Stimulated activated naive CD4-positive, alpha-beta T cell (primary cell): ENCODE measurements around the gene SMARCD3.

ENCODE experiments used
- DNase-seq, 6 experiments: peaks; one replicate each; lab custom pipeline; 2025; lab: John Stamatoyannopoulos, UW

The SMARCD3 gene

DNA sequence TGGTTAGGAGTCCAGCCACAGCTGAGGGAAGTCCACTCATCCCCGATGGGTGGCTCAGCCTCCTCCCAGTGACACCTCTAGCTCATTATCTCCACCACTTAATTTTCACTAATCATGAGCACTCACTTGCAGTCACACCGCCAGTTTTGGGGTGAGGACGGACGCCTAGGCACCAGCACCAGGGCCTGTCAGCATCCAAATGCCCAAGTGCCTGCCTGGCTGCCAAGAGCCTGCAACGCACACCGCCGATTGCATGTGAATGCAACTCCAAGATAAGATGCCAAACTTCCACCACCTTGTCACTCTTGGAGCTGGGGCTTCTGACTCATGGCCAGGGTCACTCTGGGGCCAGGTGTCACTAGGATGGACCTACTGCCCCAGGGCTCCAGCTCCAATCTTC is 24.4 kb upstream of the SMARCD3 start:
- no peak for DNase-seq

DNA sequence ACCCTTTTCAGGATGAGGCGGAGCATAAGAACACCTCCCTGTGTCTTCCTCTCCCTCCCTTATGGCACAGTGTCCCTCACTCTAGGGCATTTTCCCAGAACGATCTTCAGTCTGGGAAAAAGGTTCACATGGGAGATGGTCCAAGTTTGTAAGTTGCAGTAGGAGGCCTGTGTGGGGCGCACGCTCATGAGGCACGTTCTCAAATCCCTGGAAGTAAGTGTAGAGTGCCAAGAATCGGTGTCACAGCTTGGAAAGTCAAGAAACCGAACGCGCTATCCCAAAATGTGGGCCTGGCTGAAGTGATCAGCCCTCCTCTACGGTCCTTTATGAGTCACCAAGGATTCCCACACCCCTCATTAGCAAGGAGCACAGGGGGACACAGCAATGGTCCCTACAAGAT is 23.9 kb upstream of the SMARCD3 start:
- no peak for DNase-seq

DNA sequence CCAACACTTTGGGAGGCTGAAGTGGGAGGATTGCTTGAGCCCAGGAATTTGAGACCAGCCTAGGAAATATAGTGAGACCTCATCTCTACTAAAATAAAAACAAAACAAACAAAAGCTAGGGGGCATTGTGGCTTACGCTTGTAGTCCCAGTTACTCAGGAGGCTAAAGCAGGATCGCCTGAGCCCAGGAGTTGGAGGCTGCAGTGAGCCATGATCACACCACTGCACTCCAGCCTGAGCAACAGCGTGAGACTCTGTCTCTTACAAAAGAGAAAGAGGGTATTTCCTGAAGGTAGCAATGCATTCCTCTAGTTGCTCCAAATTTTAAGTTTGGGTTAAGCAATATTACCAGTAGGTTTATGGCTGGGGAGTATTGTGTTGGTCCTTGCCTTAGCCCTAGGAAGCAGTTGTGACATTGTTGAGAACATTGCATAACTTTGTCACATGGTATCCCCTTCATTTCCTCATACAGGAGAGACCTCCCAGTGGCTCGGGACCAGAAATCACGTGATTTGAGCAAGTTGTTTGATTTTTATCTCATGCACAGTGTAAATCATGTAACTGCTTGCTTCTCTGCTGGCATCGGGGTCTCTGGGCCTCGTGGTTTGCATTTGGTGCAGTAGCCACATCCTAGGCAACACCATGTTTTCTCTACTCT is 23.3 kb upstream of the SMARCD3 start:
- peak in 2 of 6 experiments; percentile 1 to 15 for DNase-seq

DNA sequence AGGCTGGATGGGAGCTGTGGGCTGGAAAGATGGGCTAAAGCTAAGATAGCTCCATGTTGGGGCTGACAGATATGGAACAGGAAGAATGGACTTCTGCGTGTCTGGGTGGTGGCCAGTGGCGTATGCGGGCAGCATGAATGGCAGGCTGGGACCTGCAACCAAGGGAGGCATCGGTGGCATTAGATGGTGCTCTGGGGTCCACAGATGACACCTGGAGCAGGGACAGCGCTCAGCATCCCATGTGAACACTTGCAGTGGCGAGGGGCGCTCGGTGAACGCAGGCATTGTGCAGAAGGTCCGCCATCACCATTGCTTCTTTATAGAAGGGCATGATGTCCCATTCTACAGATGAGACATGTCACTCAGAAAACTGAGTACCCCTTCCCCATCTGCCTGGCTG is 21.0 kb upstream of the SMARCD3 start:
- DNase-seq, result no peak

DNA sequence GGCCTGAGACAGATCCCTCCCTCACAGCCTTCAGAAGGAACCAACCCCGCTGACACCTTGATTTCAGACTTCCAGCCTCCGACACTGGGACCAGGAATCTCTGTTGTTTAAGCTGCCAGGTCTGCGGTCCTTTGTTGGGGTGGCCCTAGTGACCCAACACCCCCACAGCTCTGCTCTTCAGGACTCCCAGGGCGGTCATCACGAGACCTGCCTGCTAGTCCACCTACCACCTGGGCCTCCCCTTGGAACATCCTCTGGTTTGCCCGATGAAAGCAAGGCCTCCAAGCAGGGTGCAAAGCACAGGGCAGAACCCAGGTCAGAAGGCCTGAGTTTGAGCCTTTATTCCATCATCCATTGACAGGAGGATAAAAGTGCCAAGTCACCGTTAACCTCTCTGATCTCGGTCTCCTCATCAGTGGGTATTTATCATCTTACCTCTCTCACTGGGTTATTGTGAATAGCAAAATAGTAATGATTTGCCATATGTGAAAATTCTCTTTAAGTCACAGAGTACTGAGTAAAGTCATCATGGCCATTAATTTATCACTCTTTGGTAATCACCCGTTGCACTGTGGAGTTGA is 16.9 kb upstream of the SMARCD3 start:
- DNase-seq, result no peak

DNA sequence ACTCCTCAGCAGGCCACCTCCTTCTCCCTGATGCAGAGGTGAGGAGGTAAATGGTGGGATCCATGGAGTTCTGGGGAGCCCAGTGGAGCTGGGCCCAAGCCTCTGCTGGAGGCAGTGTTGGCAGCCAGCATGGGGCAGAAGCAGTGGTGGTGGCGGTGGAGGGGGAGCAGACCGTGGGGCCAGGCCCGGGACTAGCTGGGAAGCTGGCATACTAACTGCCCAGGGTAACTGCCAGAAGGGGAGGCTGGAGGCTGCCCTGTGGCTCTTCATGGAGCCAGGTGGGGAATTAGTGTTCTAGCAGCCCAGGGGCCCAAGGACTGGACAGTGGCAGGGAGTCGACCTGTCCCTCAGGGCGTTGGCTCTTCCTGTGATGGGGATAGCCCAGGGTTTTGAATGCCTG is 16.1 kb upstream of the SMARCD3 start:
- no peak for DNase-seq

DNA sequence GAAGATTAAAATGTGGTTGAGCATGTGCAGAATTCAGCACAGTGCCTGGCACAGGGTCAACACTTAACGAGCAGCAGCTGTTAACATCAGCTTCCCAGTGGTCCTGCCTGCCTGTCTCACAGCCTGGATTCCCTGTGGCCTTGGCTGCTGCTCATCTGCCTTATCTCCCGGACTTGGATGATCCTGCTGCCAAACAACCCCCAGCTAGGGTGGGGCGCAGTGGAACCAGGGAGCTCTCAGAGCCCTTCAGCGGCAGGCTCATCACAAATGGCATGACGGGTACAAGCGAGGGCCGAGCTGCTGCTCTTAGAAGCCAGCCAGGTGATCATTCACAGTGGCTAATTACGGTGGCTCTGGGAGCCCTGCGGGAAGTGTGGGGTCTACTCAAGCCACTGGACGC is 13.0 kb upstream of the SMARCD3 start:
- no peak for DNase-seq

DNA sequence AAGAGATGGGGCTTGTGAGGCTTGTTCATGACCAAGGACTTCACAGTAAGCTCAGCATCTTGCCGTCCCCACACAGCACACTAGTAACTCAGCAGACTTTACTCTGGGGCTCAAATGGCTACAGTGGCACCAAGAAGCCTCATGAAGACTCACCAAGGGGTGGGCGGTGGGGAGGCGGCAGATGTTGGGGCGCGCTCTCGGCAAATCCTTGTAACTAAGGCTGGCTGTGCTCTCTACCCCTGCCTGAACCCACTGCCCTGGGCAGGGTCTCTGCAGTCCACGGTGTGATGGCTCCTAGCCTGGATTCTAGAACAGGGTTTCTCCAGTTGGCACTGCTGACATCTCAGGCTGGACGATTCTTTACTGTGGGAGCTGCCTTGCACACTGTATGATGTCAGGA is 12.4 kb upstream of the SMARCD3 start:
- DNase-seq, result no peak

DNA sequence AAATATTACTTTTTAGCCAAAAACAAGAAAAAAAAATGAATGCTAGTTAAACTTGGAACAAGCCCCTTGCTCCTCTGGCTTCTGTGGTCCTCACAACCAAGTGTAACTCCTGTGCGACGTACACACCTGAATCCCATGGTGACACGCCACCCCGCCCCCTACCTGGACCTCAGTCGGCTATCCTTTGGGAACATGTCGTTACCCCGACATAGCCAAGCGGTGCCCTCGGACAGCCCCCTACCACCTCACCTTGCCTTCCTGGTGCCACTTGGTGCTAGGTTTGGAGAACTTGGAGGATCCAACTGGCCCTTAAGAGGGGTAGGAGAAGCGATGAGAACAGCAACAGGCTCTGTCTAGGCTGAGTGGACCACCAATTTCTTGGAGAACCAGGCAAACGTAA is 12.0 kb upstream of the SMARCD3 start:
- DNase-seq, result no peak

DNA sequence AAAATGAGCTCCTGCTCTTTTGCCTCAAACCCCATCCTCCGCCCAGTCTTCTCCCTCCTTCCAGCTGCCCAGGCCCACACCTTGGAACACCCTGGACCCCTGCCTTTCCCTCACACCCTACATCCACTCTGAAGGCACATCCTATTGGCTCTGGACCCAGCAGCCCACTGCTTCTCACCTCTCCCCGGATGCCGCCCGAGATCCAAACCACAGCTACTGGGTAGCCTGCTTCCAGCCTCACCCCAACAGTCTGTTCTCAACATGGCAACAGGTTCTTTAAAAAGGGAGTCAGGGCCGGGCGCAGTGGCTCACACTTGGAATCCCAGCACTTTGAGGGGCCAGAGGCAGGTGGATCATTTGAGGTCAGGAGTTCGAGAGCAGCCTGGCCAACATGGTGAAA is 9.5 kb upstream of the SMARCD3 start:
- no peak for DNase-seq

DNA sequence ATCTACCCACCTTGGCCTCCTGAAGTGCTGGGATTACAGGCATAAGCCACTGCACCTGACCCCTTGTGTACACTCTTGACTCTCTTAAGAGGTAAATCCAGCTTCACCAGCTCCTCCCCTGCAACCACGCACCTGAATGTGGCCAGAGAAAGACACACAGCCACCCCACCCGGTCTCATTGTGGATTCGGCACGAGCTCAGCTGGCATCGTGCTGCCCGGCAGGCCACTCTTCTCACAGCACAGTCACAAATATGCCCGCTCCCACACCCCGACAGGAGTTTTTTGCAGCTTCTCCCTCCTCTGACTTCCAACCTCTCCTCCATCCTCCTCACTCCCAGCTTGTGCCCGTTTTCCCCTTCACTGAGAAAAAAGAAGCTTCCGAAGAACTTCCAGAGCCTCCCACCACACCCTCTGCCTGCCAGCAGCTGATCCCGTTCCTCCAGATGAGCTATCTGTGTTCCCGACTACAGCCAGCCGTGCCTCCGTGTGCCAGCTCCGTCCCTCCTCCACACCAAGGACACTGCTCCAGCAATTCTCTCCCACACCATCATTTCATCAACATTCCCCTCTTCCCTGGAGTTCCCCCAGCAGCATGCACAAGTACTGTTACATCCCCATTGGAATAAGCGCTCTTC is 8.0 kb upstream of the SMARCD3 start:
- no peak for DNase-seq

DNA sequence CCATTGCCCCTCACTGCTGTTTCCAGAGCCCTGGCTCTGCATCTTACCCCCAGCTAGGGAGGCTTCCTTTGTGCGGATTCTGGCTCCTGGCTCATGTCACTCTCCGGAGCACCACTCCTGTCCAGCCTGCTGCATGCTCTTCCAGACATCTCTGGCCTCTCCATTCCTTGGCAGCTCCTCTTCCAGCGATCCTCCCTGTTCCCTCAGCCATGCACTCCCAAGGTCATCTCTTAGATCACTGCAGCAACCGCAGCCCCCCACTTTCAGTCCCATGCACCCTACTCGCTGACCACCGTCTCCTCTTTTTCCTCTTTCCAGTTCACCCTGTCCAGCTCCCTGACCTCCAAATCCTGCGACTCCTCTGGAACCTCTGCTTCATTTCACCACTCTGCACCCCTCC is 6.9 kb upstream of the SMARCD3 start:
- no peak for DNase-seq

DNA sequence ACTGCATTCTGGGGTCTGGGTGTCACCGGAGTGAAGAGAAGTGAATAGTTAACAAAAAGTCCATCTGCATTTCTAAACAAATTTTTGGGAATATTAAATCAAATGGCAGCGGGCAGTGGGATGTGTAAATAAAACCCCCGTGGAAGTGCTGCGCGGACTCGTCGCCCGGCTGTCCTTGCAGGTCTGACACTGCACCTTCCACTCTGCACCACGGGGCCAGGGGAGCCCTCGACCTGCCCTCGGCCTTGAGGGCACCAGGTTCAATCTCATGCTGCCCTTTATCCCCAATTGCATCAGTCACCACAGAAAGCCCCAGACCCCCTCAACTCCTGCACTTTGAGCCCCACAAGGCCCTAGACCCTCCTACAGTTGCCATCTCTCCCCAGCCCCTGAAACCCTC is 6.4 kb upstream of the SMARCD3 start:
- no peak for DNase-seq

DNA sequence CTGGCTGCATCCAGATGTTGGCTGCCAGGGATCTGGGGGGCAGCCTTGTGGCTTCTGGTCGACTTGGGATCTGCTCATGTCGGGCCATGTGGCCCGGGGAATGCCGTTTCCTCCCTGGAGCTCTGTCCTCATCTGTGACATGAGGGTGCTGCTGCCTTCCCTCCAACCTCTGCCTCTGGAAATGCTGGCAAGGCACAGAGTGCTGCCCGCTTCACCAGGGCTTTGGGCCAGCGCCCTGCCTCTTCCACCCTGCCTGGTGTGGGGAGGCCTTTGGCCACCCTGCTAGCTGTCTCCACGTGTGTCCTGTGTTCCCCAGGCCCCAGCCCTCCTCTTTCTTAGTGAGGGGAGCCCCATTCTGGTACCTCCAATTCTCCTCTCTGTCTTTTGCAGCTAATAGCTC is 5.8 kb upstream of the SMARCD3 start:
- no peak for DNase-seq

DNA sequence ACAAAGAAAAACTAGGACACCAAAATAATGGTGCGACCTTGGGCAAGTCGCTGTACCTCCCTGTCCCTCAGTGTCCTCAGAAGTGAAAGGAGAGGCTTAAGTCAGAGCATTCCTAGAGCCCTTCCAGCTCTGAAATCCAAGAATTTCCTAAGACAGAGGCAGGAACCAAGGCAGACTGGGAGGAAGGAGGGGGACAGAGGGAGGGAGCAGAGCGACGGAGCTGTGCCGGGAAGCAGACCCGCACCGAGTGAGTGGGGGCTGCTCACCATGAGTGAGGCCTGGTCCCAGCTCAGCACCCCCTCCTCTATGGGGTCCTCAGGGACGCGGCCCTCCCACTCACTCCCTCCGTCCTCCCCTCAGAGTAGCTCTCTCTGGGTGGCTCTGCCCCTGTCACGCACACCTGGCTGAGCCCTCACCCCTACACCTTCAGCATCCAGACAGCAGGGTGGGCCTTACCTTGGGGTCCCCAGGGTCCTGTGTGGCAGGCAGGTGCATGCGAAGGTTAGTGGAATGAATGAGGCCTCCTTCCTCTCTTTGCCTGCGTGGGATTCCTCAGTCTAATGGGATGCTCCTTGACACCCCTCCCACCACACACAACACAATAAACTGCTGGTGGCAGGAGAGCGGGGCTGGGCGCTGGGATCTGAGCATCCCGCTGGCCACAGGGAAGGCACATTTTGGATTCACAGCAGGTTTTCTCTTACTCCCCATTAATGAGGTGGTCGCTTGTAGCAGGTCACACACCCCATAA is 4.6 kb upstream of the SMARCD3 start:
- DNase-seq, result no peak

DNA sequence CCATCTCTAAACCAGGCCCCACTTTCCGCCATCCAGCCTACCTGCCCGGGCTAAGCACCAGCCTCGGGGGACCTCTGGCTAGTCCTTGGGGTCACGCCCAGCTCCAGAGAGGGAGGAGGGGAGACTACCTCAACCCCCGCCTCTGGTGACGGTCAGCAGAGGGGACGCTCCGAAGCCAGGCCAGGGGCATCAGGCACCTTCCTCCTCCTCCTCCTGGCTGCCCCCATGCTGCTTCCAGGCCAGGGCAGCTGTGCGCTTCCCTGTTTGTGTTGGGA is 4.0 kb upstream of the SMARCD3 start:
- no peak for DNase-seq

DNA sequence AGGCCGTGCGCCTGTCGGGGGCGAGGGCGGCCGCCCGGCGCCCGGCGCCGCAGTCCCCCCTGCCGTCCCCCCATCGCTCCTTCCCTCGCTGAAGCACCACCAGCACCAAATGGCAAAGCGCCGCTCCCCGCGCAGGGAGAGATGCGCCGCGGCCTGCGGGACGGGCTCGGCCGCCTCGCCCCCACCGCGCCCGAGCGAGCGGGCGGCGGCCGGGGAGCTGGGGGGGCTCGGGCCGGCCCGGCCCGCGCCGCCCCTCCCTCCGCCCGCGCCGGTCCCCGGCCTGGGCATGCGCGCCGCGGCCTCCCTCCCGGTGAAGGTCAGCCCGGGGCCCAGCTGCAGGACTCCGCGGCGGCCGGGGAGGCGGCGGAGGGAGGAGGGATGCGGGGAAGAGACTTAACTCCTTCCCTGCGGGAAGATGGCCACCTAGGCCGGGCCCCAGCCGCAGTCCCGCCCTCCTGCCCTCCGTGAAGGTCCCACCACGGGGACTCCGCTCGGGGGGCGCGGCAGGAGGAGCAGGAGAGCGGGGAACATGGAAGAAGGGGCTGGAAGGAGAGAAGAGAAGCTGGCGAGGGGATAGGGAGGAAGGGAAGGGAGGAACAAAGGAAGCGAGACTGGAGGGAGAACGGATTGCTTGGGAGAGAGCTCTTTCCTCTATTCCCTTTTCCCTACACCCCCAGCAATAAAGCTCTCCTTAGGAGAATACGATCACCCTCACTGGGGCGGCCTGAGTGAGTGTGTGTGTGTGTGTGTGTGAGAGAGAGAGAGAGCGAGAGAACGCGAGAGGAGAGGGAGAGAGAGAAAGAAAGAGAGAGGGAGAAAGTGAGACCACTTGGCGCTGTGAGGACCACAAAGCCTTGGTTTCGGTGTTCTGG is 3.4 kb upstream of the SMARCD3 start:
- peak in 2 of 6 experiments; percentile 3 to 11 for DNase-seq

DNA sequence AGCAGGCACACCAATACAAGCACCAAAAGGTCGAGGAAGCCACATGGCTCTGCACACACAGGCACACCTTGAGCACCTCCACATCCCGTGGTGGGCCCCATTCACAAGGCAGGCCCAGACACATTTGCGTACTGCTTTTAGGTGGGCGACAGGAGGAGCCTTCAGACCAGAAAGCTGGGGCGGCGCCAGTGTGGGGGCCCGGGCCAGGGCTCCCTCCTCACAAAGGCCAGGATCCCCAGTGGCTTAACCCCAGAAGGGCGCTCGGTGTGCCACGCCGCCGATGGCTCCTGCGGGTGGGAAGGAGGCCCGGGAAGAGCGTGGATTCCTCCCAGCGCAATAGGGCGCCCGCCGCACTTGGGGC is 2.8 kb upstream of the SMARCD3 start:
- peak in 1 of 6 experiments; percentile 15 for DNase-seq

DNA sequence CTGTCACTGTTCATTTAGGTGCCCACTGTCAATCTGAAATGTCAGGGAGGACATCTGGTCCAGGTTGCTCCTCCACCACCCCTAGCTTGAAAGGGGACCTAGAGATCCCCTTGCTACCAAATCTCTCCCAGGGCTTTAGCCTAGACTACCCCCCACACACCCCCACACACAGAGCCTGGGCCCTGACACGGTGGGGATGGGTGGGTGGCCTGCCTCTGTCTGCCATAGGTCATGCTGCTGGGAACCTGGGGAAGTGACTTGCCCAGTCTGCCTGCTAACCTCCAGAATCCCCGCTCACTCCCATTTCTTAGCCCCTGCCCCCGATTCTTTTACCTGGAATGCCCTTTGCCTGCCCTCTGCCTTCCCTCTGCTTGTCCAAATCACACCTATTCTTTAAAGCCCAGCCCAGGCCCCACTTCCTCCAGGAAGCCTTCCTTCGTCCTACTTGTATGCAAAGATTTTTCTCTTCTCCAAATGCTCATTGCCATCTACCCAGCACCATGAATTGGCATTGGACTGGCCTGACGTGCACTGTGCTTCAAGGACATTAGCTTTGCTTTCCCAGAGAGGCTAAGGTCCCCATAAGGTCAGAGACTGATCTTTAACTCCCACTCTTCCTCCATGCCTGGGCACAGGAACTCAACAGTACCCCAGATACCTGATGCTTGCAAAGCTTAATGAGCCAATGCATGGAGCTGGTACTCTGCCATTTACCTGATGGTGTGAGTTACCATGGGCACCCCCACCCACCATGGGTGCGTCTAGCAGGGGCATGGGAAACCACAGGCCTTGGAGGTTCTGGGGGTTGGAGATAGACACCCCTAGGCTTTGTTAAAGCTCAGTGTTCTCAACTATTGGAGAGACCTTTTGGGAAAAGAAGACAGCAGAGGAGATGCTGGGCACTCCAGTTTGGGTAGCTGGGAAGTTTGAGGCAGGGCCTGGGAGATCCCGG is 2.0 kb upstream of the SMARCD3 start:
- DNase-seq, result no peak

DNA sequence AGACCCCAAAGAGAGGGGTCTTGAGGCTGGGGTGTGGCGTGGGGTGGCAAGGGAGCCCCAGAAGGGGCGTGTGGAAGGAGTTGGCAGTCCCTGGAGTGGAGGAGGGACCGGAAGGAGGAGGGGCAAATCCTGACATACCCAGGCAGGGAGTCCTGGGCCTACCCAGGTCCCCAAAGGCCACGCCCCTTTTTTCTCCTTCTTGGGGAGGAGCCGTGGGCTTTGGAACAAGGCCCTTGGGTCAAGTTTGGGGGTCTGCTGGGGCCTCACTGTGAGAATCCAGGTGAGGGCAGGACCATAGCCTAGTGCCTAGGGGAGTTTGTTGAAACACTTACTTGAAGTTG is 1.2 kb upstream of the SMARCD3 start:
- DNase-seq, result no peak

DNA sequence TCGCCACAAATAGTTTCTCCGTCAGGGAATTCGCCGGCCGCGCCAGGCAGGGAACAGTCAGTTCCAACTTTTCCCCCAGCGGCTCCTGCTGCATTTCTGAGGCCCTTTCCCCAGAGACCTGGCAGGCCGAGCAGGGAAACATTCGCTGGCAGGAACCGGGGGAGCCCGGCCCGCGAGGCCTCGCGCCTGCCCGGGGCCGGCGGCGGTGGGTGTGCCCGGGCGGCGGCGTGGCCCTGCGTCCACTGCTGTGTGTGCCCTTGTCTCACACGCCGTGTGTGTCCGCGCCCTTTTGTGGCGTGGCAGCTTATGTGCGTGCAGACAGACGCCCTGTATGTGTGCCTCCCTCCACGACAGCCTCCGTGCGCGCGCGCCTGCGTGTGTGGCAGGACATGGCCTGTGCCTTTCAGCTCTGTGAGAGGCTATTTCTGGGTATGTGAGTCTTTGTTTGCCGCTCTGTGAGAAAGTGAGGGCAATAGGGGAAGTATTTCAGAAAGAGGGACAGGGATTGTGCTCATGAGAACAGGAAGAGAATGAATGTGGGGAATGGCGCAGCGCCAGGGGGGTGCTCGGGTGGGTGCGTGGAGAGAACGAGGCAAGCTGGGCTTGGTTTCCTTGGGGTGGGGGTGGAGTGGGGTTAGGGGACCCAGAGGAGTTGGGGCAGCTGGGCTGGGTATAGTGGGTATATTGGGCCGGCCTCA is 689 bp upstream of the SMARCD3 start:
- peak in 4 of 6 experiments; percentile 9 to 62 (median 42) for DNase-seq
